ENCODE data around the gene CCDC154.

CCDC154 gene

DNA sequence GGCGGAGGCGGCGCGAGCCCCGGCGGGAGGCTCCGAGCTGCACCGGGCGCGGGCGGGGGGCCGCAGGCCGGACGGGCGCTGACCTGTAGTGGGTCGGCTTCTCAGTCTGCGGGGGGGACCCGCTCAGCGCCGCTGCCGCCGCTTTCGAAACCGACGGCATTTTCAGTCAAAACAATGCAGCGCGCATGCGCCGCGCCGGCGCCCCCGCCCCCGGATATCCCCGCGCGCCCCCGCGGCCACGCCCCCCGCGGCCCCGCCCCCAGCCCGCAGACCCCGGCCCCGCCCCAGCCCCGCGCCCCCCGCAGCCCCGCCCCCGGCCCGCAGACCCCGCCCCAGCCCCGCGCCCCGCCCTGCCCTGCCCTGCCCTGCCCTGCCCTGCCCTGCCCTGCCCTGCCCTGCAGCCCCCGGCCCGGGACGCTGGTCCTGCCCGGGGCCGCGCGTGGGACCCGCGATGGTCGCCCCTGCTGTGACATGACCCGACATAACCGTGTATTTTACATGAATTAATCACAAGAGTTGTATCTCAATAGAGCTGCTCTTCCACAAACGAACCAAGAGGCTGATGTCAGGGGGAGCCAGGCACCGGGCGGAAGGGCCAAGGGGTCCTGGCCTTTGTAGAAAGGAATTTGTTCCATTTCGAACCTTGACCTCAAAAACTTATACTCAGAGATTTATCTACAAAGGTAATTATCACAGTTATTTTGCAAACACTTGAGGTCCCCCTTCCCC is 29.7 kb downstream of the CCDC154 start, which contains the start of gene UNKL:
Gene UNKL, minus strand, starts transcription at position 173 of the 729 bp plus-strand sequence. Its CDS starts 13 bp downstream, at position 160.
- peak; percentile 84 for DNase-seq

DNA sequence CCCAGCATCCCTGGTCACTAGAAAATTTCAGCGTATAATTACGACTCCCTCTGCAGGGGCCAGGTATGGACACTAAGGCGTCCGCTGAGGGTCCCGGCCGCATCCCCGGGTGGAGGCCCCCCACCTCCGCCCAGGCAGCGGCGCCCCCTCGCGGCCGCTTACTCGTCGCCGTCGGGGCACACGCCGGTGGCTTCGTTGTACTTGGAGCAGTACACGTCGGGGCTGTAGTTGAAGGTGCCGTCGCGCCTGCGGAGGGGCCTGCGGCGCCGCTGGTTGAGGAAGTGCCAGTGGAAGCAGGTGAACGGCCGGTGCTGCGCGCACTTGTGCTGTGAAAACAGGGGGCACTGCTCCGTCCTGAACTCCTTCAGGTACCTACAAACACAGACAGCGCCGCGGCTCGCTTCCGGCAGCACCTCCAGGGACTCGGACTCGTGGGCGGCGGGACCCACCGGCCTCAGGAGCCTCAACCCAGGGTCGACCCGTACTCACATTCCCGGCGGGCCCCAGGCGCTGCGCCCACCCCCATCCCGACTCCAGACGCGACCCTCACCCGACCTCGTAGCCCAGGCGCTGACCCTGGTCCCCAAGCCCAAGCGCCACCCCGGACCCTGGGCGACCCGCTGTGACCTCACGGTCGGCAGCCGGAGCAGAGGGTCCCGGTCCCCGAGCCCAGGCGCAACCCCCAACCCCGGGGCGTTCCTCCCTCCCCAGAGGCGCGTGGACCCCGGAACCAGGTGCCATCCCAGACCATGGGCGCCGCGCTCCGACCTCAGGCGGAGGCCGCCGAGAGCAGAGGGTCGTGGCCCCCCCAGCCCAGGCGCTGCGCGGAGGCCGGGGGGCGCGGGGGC is 30.4 kb downstream of the CCDC154 start:
- DNase-seq = peak; percentile 73

DNA sequence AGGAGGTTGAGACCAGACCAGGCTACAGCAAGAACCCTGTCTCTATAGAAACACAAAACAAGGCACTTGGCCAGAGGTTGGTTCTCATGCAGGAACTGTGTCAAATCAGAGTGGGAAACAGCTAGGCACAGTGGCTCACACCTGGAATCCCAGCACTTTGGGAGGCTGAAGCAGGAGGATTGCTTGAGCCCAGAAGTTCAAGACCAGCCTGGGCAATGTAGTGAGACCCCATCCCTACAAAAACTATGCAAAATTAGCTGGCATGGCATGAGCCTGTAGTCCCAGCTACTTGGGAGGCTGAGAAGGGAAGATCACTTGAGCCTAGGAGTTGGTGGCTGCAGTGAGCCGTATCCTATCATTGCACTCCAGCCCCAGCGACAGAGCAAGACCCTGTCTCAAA is 31.5 kb downstream of the CCDC154 start:
- no peak for DNase-seq

DNA sequence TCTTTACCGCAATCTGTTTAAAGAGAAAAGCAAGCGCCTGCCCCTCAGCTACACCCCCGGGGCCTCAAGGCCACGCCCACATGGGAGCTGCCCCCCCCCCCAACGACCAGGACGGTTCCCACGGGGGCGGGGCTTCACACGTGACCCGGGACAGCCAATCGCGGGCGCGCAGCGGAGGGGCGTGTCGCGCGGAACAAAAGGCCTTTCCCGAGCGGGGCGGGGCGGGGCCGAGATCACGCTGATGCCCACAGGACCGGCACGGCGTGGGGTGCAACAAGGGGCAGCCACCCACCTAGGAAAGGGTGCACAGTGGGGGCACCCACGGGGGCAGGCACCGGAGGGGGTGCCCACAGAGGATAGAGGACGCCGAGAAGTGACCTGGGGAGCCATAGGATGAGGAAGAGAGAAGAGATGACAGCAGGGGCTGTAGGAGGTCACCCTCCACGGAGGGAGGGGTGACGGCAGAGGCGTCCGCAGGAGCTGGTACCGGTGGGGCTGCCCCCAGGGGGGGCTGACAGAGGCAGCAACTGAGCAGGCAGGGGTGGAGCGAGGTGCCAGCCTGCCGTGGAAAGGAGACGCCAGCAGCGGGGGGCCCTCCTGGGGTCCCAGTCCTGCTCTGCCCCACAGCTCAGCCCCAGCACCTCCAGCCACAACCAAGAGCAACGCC is 36.1 kb downstream of the CCDC154 start:
- DNase-seq = peak; percentile 94

DNA sequence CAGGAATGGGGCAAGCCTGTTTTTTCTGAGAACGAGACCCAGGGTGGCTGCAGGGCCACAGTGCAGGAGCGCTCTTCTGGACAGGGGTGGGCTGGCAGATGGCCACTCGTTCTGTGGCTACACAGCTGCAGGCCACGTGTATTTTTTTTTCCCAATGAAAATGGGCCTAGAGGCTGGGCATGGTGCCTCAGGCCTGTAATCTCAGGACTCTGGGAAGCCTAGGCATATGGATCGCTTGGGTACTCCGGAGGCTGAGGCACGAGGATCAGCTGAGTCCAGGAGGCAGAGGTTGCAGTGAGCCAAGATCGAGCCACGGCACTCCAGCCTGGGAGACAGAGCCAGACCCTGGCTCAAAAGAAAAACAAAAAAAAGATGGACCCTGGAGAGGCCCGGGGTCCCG is 36.6 kb downstream of the CCDC154 start:
- no peak for DNase-seq

DNA sequence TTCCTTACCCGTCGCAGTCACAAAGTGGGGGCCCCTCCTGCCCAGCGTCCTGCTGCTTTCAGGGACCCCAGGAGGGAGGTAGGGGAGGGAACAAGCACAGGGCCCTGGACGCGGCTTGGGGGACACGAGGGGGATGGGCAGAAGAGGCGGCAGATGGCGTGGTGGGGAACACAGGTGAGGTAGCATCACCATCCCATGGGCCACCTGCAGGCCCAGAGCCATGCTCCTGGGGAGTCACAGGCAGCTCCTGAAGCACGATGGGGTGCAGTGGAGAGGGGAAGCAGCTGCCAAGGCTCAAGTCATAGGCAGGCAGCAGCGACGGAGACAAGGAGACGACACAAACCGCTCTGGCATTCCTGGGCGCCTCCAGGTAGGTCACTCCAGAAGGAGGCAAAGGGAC is 40.6 kb downstream of the CCDC154 start:
- no peak for DNase-seq

DNA sequence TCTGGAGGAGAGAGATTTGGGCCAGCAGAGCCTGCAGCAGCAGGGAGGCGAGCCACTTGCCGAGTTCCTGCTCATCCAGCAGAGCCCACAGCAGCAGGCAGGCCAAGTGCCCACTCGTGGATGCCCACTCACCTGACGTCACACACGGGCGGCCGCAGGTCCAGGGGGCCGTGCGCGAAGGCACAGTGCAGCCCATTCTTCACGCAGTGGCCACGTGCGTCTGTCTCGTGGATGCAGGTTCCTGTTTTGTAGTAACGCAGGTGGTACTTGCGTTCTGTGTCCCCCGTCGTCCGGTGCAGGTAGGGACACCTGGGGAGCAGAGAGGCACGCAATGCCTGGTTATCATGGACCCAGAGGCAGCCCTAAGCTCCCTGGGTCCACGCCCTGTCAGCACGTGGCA is 41.3 kb downstream of the CCDC154 start:
- DNase-seq = no peak

DNA sequence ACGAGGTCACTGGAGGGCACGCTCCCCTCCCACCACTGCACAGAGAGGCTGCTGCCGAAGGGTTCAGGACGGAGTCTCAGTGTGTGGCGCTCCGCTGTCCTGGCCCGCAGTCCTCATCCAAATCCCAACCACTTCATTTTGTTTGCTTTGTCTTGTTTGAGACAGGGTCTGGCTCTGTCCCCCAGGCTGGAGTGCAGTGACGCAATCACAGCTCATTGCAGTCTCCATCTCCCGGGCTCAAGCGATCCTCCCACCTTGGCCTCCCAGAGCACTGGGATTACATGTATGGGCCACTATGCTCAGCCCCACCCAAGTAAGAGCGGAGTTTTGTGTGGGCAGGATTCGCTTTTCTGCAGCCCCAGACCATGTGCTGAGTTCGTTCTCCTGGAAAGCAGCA is 42.6 kb downstream of the CCDC154 start:
- no peak for DNase-seq

DNA sequence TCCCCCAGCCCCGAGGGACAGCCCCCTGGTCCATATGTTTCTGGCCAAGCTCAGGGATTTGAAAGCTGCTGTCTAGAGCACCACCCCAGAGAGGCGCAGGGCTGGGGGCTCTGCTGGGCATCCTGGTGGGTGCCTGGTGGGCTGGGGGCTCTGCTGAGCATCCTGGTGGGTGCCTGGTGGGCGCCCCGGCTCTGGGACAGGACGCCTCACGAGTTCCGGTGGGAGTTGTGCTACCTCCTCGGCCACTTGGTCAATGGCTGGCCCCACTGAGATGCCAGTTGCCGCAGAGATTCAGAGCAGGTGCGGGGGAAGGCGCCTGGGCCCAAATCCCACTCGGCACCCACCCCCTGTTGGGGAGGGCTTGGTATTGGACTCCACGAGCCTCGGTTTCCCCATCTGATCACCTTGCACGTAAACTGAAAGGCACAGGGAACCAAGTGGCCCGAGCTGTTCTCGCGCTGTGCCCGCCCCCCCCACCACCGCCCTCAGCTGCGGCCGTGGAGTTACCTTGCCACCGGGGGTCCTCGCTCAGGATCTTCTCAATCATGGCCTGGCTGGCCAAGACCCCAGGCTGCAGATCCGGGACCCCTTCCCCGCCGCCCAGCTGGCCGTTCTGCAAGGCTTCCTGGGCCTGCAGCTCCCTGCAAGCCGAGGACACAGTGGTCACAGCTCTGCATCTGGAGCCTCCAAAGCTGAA is 43.1 kb downstream of the CCDC154 start:
- DNase-seq = no peak

DNA sequence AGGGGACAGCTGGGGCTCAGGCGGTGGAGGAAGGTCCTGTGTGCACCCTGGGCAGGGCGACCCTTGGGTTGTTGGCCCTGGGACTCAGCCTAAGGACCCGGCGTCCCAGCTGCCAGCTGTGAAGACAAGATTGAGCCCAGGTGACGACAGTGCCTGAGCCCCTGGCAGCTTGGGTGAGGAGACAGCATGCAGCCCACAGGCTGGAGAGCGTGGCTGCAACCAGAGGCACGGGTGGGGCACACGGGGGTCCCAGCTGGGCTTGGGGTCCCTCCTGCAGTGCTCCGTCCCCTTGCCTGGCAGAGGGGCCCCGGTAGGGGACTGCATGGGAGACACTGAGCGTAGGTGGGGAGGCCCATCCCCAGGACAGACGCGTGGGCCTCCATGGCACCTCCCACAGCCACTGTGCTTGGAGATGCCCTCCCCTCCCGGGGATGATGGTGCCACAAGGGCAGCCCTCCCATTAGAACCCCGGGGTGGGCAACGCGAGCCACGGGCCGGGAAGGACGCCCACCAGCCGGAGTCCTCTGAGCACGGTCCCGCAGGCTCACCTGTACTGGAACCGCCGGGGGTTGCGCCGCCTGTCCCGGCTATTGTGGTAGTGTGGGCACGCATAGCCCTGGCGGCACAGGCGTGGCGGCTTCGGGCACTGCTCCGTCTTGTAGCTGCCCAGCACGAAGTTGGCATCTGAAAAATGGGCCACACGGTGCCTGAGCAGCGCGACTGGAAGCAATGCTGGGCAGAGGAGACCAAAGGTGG is 45.4 kb downstream of the CCDC154 start:
- no peak for DNase-seq

DNA sequence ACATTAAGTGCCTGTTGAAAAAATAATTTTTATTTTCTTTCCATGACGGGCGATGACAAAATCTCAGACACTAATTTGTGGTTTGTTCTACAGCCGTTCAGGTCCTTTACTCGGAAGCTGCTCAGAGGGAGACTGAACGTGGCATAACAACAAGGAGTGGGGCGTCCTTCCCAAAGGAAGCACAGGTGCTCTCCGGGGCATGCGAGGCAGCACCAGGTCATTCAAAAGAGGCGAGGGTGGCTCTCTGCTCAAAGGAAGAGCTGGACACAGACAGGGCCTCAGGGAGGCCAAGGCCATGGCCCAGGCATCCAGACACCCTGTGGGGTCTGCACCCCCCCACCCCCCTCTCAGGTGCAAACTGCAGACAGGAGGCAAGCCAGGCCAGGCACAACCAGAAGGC is 46.0 kb downstream of the CCDC154 start:
- DNase-seq = no peak

DNA sequence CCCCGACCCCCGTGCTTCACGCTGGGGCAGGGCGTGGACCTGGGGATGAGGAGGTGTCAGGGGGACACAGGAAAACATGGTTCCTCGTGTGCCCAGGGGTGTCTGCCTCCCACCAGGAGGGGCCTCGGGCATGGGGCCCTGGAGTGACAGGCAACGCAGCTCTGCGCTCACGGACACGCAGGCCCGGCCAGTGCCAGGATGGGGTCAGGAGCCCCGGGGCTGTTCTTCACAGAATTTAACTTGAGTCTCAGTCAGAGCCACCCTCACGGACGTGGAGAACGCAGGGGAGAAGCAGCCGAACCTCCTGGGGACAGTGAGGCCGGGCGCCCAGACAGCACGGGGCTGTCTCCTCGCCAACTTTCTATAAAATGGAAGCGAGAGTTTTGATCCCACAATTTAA is 46.6 kb downstream of the CCDC154 start:
- DNase-seq = no peak

DNA sequence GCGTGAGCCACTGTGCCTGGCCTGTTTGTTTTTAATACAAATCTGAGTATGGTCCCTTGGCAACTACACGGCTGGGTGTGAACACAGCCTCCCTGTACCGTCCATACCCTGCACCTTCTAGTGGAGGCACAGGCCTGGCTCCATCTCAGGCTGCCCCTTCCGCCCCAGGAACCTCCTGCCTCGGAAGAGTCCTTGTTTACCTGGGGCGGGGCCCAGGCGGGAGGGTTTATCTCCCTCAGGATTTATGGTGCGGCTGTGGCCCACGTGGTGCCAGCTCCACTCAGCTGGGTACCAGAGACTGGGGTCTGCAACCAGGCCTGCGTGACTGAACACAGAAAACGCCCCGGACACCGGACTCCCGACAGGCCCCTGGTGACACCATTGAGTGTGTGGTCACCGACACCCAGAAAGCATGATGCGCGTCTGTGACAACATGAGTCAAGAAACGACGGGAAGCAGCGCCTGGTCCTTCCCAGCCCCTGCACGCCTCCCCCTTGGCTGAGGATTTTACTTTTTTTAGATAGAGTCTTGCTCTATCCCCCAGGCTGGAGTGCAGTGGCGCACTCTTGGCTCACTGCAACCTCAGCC is 48.8 kb downstream of the CCDC154 start:
- no peak for DNase-seq

DNA sequence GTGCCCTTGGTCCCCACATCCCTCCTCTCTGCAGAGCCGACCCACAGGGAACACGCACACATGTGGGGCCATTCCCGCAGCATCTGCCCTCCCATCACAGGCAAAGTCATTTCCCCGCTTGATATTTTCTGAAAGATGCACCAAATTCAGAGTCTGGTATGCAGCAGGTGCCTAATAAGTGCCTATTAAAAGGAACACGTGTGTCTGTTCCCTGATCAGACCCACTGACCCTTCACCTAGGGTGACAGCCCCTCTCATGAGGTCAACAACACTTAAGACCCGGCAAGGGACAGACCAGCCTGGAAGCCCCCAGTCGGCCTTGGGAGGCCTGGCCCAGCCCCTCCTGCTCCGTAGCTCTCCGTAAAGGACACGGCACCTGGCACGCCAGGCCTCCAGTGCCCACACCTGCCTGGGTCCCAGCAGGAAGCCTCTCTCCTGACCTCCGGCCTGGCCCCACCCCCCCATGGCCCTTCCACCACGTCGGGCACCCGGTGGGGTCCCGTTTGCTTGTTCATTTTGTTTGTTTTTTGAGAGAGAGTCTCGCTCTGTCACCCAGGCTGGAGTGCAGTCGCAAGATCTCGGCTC is 49.9 kb downstream of the CCDC154 start:
- no peak for DNase-seq

DNA sequence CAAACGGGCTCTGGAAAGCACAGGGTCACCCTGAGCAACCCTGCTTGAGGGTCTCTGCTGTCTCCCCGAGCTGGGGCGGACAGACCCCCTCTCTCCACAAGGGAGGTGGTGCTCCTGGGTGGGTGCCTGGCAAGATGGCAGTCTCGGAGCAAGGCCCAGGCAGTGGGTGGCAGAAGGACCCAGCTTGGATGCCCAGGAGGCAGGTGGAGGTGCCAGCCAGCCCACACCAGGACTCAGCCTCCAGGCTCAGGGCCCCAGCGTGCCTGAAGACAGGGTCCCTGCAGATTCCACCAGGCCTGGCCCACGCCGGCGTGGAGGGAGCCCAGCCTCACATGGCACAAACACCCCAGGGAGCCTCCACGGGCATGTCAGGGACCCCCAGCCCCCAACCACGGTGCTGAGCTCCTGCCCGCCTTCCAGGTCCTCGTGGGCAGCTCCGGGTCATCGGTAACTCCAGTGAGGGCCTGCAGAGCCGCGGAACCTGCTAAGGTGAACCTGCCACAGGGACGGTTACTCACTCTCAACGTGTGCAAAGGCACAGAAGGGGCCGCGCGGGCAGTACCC is 50.7 kb downstream of the CCDC154 start:
- no peak for DNase-seq

DNA sequence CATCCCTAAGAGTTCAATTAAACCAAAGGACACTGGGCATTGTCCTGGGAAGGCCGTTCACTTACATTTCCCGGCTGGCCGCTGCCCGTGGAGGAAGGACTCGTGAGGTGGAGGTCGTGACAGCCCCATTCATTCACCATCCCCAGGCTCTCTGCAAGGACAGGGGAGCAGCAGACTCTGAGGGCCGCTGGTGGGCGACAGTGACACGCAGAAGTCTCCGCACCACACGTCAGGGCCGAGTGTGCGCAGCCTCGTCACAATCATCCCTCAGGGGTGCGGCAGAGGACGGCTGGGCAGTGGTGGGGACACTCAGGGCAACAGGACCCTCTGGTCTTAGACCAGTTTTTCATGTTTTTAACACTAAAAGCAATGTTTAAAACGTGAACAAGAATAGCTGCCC is 51.5 kb downstream of the CCDC154 start:
- DNase-seq = no peak

DNA sequence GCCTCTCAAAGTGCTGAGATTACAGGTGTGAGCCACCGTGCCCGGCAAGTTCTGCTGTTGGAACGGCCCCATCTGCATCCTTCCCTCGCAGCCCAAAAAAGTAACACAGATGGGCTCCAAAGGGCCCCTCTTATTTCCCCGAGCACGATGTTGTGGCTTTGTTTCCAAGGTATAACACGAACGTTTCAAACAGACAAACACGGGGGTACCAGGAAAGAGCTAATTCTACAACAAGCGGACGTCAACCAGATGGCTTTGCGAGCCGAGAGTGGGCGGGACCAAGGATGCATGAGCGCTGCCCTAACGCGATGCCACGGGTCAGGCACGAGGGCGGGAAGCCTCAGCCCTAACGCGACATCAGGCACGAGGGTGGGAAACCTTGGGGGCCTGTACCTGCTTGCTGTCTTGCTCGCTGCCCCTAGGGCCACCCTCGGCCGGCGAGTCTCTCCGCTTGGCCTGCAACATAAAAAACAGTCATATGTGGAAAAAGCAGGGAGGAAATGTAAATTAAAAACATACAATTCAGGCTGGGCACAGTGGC is 54.0 kb downstream of the CCDC154 start:
- DNase-seq = no peak

DNA sequence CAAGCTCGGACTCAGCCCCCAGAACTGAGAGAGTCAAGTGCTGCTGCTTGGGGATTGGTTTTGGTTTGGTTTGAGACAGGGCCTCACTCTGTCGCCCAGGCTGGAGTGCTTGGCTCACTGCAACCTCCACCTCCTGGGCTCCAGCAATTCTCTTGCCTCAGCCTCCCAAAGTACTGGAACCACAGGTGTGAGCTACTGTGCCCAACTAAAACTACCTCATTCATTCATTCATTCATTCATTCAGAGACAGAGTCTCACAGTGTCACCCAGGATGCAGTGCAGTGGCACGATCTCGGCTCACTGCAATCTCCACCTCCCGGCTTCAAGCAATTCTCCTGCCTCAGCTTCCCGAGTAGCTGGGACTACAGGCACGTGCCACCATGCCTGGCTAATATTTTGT is 54.6 kb downstream of the CCDC154 start:
- DNase-seq = no peak

DNA sequence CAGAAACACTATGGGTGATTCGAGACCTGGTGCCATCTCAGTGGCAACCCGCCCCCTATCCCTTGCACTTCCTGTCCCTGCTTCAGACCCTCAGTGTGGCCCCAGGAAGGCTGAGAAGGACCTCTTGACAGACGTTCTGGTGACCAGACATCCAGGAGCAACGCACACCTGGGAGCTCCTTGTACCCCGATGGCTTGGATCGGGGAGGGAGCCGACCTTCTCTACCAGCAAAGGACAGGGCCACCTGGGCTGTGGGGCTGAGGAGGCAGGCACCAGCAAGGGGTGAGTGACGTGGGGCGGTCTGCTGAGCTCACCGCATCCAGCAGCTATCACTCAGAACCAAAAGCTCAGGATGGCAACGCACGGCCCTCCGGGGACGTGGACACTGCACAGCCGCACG is 57.0 kb downstream of the CCDC154 start:
- DNase-seq = no peak

DNA sequence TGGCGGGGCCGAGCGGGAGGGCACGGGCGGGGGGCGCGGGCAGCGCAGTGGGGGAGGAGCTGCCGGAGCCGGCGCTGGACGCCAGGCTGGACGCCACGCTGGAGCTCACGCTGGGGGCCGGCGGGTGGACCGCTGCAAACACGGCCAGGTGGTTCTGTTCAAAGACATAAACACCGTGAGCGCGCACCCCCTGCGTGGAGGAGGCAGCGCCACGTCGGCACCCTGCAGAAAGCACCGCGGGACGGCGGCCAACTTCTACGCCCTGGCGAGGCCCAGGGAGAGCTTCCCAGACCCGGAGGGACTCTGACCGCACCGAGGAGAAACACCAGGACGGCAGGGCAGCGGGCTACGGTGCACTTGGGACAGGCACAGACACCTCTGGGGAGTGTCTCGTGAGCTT is 59.1 kb downstream of the CCDC154 start:
- no peak for DNase-seq
